K562 (cell line): ENCODE measurements around the gene OR8A1. TPM values are rescaled to one million over a fixed set of nuclear protein-coding genes. Genes with fewer than 3 reads are reported as not detected.
A peak's percentile ranks its signal among the peaks of the same experiment; 100 is the strongest.

Experiments
- ATAC-seq: fragments of 200-7000 bp; cut with Tn5 transposase; 3 replicates; pipeline ENCODE4 v1.9.1; 2020; ENCODE audit warnings: moderate library complexity
- BruUV-seq: library from RNA; stranded (reverse); fragments of 400-500 nt; replicated peaks from 2 replicates; lab custom pipeline; 2021; lab: Mats Ljungman, UMichigan
- CTCF ChIA-PET: fragments of 300-600 bp; formaldehyde crosslinking; extraction: SDS; loops from one replicate; lab custom pipeline; 2021; ENCODE audit warnings: low intra/inter-chr PET ratio; lab: Yijun Ruan, JAX
- POLR2A ChIA-PET: fragments of 300-600, 350-650 bp; sonication (Branson Sonifier 250); formaldehyde crosslinking; extraction: SDS; loops from one replicate; lab custom pipeline; 2021; ENCODE audit warnings: antibody characterized with exemption, inconsistent platforms; lab: Yijun Ruan, JAX
- DNase-seq, 4 experiments: peaks; one replicate each; pipeline versions ENCODE4 v3.0.0 to v3.0.0-alpha.2; 2011 to 2018; ENCODE audit warnings: low spot score in 3 of 4, mixed read lengths in 3 of 4; ENCODE audit errors: extremely low read depth in 1 of 4
- FAIRE-seq: peaks from 2 replicates; lab custom pipeline; 2011; peaks lifted over from hg19 to GRCh38; lab: Jason Lieb, UNC
- H2AFZ ChIP-seq: 2 replicates; pipeline ENCODE4 v1.6.0; 2011; ENCODE audit warnings: low read depth, low read length, control low read depth, inconsistent platforms
- H3K27ac ChIP-seq: fragments of 200-600 bp; 3 replicates; pipeline ENCODE4 v1.8.0; 2011; ENCODE audit warnings: low read depth, mild to moderate bottlenecking, control low read depth, inconsistent platforms, low read length, moderate library complexity, mixed read lengths; ENCODE audit errors: extremely low read depth
- H3K27me3 ChIP-seq, 2 experiments: fragments of 300-600 bp in 1 of 2; 2 replicates in 1 of 2; 3 replicates in 1 of 2; pipeline versions ENCODE4 v1.6.0 to v1.8.0; 2011; ENCODE audit warnings: inconsistent platforms in 2 of 2, low read length in 2 of 2, mild to moderate bottlenecking in 1 of 2, mixed read lengths in 1 of 2, moderate library complexity in 1 of 2; ENCODE audit not compliant: control insufficient read depth in 2 of 2, insufficient read depth in 2 of 2
- H3K36me3 ChIP-seq: fragments of 300-600 bp; 3 replicates; pipeline ENCODE4 v1.8.0; 2011; ENCODE audit warnings: mild to moderate bottlenecking, low read length, inconsistent platforms; ENCODE audit not compliant: control insufficient read depth, insufficient read depth
- H3K4me1 ChIP-seq, 2 experiments: fragments of 200-600 bp in 1 of 2; replicated peaks in 1 of 2; 2 replicates in 1 of 2; 3 replicates in 1 of 2; pipeline versions ENCODE4 v1.5.1 to v1.8.0; 2011; ENCODE audit warnings: inconsistent platforms in 2 of 2, low read length in 2 of 2, mild to moderate bottlenecking in 1 of 2, mixed read lengths in 1 of 2, moderate library complexity in 1 of 2; ENCODE audit not compliant: control insufficient read depth in 2 of 2, insufficient read depth in 2 of 2
- H3K4me2 ChIP-seq: 2 replicates; pipeline ENCODE4 v1.6.1; 2011; ENCODE audit warnings: low read length, control low read depth, inconsistent platforms, mixed read lengths; ENCODE audit not compliant: insufficient read depth
- H3K4me3 ChIP-seq: fragments of 200-600 bp; sonication (generic), shearing (Covaris generic); 2 replicates; pipeline ENCODE4 v1.5.1; 2016; ENCODE audit warnings: control low read depth, inconsistent platforms
- H3K79me2 ChIP-seq: fragments of 200-600 bp; 3 replicates; pipeline ENCODE4 v1.8.0; 2011; ENCODE audit warnings: low read length, inconsistent platforms; ENCODE audit not compliant: control insufficient read depth, insufficient read depth
- H3K9ac ChIP-seq, 2 experiments: 2 replicates each; pipeline versions ENCODE4 v1.6.0 to v1.6.1; 2011; ENCODE audit warnings: low read depth in 2 of 2, low read length in 2 of 2, control low read depth in 1 of 2, inconsistent platforms in 1 of 2, mild to moderate bottlenecking in 1 of 2, mixed read lengths in 1 of 2; ENCODE audit not compliant: insufficient read depth in 1 of 2
- H3K9me1 ChIP-seq: one replicate; pipeline ENCODE4 v1.6.0; 2011; ENCODE audit warnings: inconsistent platforms, mild to moderate bottlenecking, low read length, moderate library complexity; ENCODE audit not compliant: control insufficient read depth, insufficient read depth
- H3K9me3 ChIP-seq: replicated peaks from 2 replicates; pipeline ENCODE4 v1.5.1; 2011; ENCODE audit warnings: low read depth, low read length, inconsistent platforms; ENCODE audit not compliant: control insufficient read depth, insufficient read depth
- H4K20me1 ChIP-seq: replicated peaks from 2 replicates; pipeline ENCODE4 v1.6.1; 2011; ENCODE audit warnings: low read length, inconsistent platforms, mixed read lengths; ENCODE audit not compliant: control insufficient read depth, insufficient read depth
- CBX3 ChIP-seq, 2 experiments: IDR thresholded peaks; 1 replicate in 1 of 2; 2 replicates in 1 of 2; pipeline ENCODE4 v1.6.1; 2012; ENCODE audit warnings: inconsistent platforms in 2 of 2, low read length in 2 of 2, borderline replicate concordance in 1 of 2, control low read depth in 1 of 2
- MEIS2 ChIP-seq: fragments of 450-650 bp; IDR thresholded peaks from 2 replicates; pipeline ENCODE4 v1.6.1; 2014; ENCODE audit warnings: mild to moderate bottlenecking; ENCODE audit not compliant: partially characterized antibody
- NFIC ChIP-seq: fragments of 450-650 bp; IDR thresholded peaks from 2 replicates; pipeline ENCODE4 v1.6.1; 2017; ENCODE audit warnings: mild to moderate bottlenecking, inconsistent platforms
- SIX5 ChIP-seq, 2 experiments: IDR thresholded peaks; 2 replicates each; pipeline ENCODE4 v1.6.1; 2011; ENCODE audit warnings: low read length in 2 of 2, borderline replicate concordance in 1 of 2, low read depth in 1 of 2, mild to moderate bottlenecking in 1 of 2, moderate library complexity in 1 of 2; ENCODE audit not compliant: insufficient read depth in 1 of 2
- ZFX ChIP-seq: sonication (generic); formaldehyde crosslinking; IDR thresholded peaks from 2 replicates; pipeline ENCODE4 v1.8.0; 2022; ENCODE audit warnings: mild to moderate bottlenecking, missing genetic modification reagents, moderate library complexity
- ZNF384 ChIP-seq: IDR thresholded peaks from 2 replicates; pipeline ENCODE4 v1.6.1; 2012; ENCODE audit warnings: low read depth, low read length, improper control_type of control experiment
- ZNF551 ChIP-seq: fragments of 250-450 bp; sonication (Bioruptor Pico); IDR thresholded peaks from 2 replicates; pipeline ENCODE4 v1.5.0; 2021; ENCODE audit warnings: mild to moderate bottlenecking, moderate library complexity
- ZNF79 ChIP-seq: fragments of 250-450 bp; sonication (Bioruptor Pico); IDR thresholded peaks from 2 replicates; pipeline ENCODE4 v1.4.0; 2020; ENCODE audit warnings: low read depth, mild to moderate bottlenecking, moderate library complexity
- WGBS: fragments of 100-300 bp; shearing (Covaris generic); methylation state at CpG from one replicate; pipeline ENCODE4 v1.1.6; 2016; ENCODE audit warnings: low coverage, mixed read lengths; ENCODE audit not compliant: insufficient coverage; ENCODE audit errors: missing lambda C conversion rate; 5-methylcytosine and 5-hydroxymethylcytosine counted together
- in situ Hi-C: fragments of 300-500 bp; cut with MboI; formaldehyde crosslinking; loops from 4 replicates; pipeline ENCODE4 v1.15.0; 2018; ENCODE audit warnings: inconsistent platforms, mixed read lengths
- intact Hi-C: fragments of 100-400 bp; cut with micrococcal nuclease; formaldehyde crosslinking; loops from 2 replicates; pipeline ENCODE4 v1.14.2; 2022
- polyA plus RNA-seq, 8 experiments: library from polyadenylated mRNA; depleted of rRNA in 4 of 8; stranded (reverse) in 5 of 8; unstranded in 3 of 8; fragments of >200 nt; fragmentation: Nextera tagmentation in 2 of 8; fragmentation: Illumina TruSeq in 1 of 8; extraction: Ambion mirVana in 2 of 8; extraction: Trizol in 1 of 8; gene quantifications; 2 replicates each; pipeline versions ENCODE4 v1.2.1 to v1.2.3, GENCODE V29; 2011 to 2014; ENCODE audit warnings: inconsistent platforms in 1 of 8, missing spikeins in 1 of 8
- small RNA-seq: library from RNA; depleted of rRNA; stranded (forward); fragments of <200 nt; gene quantifications from one replicate; pipeline ENCODE3, GENCODE V24; 2014
- total RNA-seq, 7 experiments: library from RNA; depleted of rRNA in 6 of 7; stranded (reverse); fragments of >200 nt in 6 of 7; fragmentation: Illumina TruSeq in 2 of 7; extraction: Trizol in 2 of 7; gene quantifications; 2 replicates each; pipeline versions ENCODE4 v1.2.1 to v1.2.3, GENCODE V29; 2011 to 2021; ENCODE audit warnings: low replicate concordance in 1 of 7
- TF ChIP-seq, protein P1 (sequence below): fragments of 450-650 bp; IDR thresholded peaks from 2 replicates; pipeline ENCODE4 v1.6.1; 2016
- TF ChIP-seq, protein P2 (sequence below), 2 experiments: IDR thresholded peaks in 1 of 2; conservative IDR thresholded peaks in 1 of 2; 2 replicates each; pipeline ENCODE4 v1.6.1; 2016; ENCODE audit warnings: low read depth in 2 of 2, mild to moderate bottlenecking in 1 of 2, missing compliant biosample characterization in 1 of 2, missing genetic modification characterization in 1 of 2, moderate library complexity in 1 of 2

Gene OR8A1
- total and polyA plus RNA-seq, 9 of the 15 experiments (the other 6 are each of a cell fraction or from before 2014, with no cell fraction given) = 0.27 to 2.7 (median 1.4) TPM

DNA sequence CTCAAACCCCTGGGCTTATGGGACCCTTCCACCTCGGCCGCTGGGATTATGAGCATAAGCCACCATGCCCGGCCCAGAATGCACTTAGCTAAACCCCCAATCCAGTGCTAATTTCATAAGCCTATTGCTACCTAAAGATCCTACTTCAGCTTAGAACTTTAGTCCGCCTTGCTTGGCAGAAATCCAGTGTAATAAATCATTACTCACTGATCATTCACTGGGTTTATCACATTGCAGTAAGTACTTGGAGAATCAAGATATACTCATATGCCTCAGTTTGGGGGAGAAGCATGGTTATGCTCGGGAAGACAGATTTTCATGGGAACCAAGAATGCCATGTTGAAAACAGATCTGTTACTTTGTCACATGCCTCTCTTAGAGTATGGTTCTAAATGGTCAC is 49.1 kb downstream of the OR8A1 start:
- Histone ChIP-seq H2AFZ (no peak overlapping the region), H3K27ac (no peak overlapping the region), H3K4me2 (no peak overlapping the region), H3K36me3 (no peaks in the 10 kb centered on the region), H3K9me3 (no peaks in the 10 kb centered on the region), H3K4me3 (no peak overlapping the region), H4K20me1 (no peaks in the 10 kb centered on the region), H3K79me2 (peaks cover 12% of the 10 kb centered on the region), H3K4me1 (peaks cover 3% of the 10 kb centered on the region in 2 experiments; a peak in 4 of 5 replicates), H3K9me1 (no peaks in the 10 kb centered on the region), H3K9ac (no peak overlapping the region), H3K27me3 (peaks cover 0 to 19% of the 10 kb centered on the region in 2 experiments; a peak in 3 of 5 replicates)
- intact Hi-C loops (no loop called here), in situ Hi-C loops (no loop called here)
- DNase-seq = no peak
- BruUV-seq = no TSS peak
- WGBS = 1% methylated on average over 5 of the region's 5 CpGs
- TF ChIP-seq NFIC (peak; percentile 38; the same call in 1 of the 2 replicates), ZNF79 (CRISPR knock-in tag) (no peak), CBX3 (IDR thresholded peaks at IDR 0.05; ENCODE audit: borderline replicate concordance in 1 of 2, low read length in 2 of 2) (no peak), ZFX (no peak), ZNF551 (no peak), SIX5 (IDR thresholded peaks at IDR 0.05; ENCODE audit: borderline replicate concordance in 1 of 2, insufficient read depth in 1 of 2, low read depth in 1 of 2, low read length in 2 of 2) (no peak), MEIS2 (peak; percentile 90), ZNF384 (no peak)
- TF ChIP-seq, protein P1, sequence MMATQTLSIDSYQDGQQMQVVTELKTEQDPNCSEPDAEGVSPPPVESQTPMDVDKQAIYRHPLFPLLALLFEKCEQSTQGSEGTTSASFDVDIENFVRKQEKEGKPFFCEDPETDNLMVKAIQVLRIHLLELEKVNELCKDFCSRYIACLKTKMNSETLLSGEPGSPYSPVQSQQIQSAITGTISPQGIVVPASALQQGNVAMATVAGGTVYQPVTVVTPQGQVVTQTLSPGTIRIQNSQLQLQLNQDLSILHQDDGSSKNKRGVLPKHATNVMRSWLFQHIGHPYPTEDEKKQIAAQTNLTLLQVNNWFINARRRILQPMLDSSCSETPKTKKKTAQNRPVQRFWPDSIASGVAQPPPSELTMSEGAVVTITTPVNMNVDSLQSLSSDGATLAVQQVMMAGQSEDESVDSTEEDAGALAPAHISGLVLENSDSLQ = peak; percentile 67
- TF ChIP-seq, protein P2, sequence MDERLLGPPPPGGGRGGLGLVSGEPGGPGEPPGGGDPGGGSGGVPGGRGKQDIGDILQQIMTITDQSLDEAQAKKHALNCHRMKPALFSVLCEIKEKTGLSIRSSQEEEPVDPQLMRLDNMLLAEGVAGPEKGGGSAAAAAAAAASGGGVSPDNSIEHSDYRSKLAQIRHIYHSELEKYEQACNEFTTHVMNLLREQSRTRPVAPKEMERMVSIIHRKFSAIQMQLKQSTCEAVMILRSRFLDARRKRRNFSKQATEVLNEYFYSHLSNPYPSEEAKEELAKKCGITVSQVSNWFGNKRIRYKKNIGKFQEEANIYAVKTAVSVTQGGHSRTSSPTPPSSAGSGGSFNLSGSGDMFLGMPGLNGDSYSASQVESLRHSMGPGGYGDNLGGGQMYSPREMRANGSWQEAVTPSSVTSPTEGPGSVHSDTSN (CRISPR knock-in tag; IDR thresholded peaks at IDR 0.05; ENCODE audit: low read depth) = no peak
- TF ChIP-seq, protein P2 (tag; conservative IDR thresholded peaks at IDR 0.05; ENCODE audit: low read depth) = peak; percentile 87
- ChIA-PET CTCF (no interaction called here), POLR2A (interaction anchor here (0.7 to 1.5 kb wide), 2 partner anchors 15 to 1361 kb away, joined by 3 read pairs; no protein-coding TSS in a partner anchor)
- FAIRE-seq = no peak
- ATAC-seq = no peak

Small RNA genes lying within 50 kb of the gene (small RNA-seq; reads per million reads assigned to genes)
- gene OR8A3P = not detected

Other genes starting within 250 kb of the OR8A1 start
Only the 7 nearest of the 14 such genes appear.
- not detected in 2 replicates for gene OR8B4, start 145.1 kb upstream of the OR8A1 start, total RNA-seq (2014; rRNA removed)
- gene OR8B4, start 145.1 kb upstream of the OR8A1 start, total RNA-seq (2014; rRNA removed; fragmentation: Illumina TruSeq; extraction: Trizol) = not detected in 2 replicates
- gene OR8B4, start 145.1 kb upstream of the OR8A1 start, total RNA-seq (2015; rRNA removed; fragmentation: Illumina TruSeq; extraction: Trizol) = not detected in 2 replicates
- gene OR8B4, start 145.1 kb upstream of the OR8A1 start, total RNA-seq (2021) = not detected in 2 replicates
- gene OR8B4, start 145.1 kb upstream of the OR8A1 start, polyA plus RNA-seq (2011; rRNA removed) = not detected in 2 replicates
- gene OR8B4, start 145.1 kb upstream of the OR8A1 start, polyA plus RNA-seq (2014; fragmentation: Illumina TruSeq; extraction: Trizol) = not detected in 2 replicates
- not detected for gene OR8B4, start 145.1 kb upstream of the OR8A1 start, polyA plus RNA-seq (2014; fragmentation: Nextera tagmentation; extraction: Ambion mirVana)
- not detected in 2 replicates for gene OR8B4, start 145.1 kb upstream of the OR8A1 start, polyA plus RNA-seq (2014; rRNA removed)
- not detected in 2 replicates for gene OR8B8, start 124.3 kb upstream of the OR8A1 start, total RNA-seq (2014; rRNA removed)
- not detected in 2 replicates for gene OR8B8, start 124.3 kb upstream of the OR8A1 start, total RNA-seq (2014; rRNA removed; fragmentation: Illumina TruSeq; extraction: Trizol)
- not detected in 2 replicates for gene OR8B8, start 124.3 kb upstream of the OR8A1 start, total RNA-seq (2015; rRNA removed; fragmentation: Illumina TruSeq; extraction: Trizol)
- not detected in 2 replicates for gene OR8B8, start 124.3 kb upstream of the OR8A1 start, total RNA-seq (2021)
- not detected in 2 replicates for gene OR8B8, start 124.3 kb upstream of the OR8A1 start, polyA plus RNA-seq (2011; rRNA removed)
- gene OR8B8, start 124.3 kb upstream of the OR8A1 start, polyA plus RNA-seq (2014; fragmentation: Illumina TruSeq; extraction: Trizol) = not detected in 2 replicates
- gene OR8B8, start 124.3 kb upstream of the OR8A1 start, polyA plus RNA-seq (2014; fragmentation: Nextera tagmentation; extraction: Ambion mirVana) = under 1 TPM in 1 of 2 experiments, not detected in 1; 0.18 TPM
- gene OR8B8, start 124.3 kb upstream of the OR8A1 start, polyA plus RNA-seq (2014; rRNA removed) = not detected in 2 replicates
- gene OR8B12, start 26.3 kb upstream of the OR8A1 start, total RNA-seq (2014; rRNA removed) = not detected in 2 replicates
- gene OR8B12, start 26.3 kb upstream of the OR8A1 start, total RNA-seq (2014; rRNA removed; fragmentation: Illumina TruSeq; extraction: Trizol) = not detected in 2 replicates
- gene OR8B12, start 26.3 kb upstream of the OR8A1 start, total RNA-seq (2015; rRNA removed; fragmentation: Illumina TruSeq; extraction: Trizol) = not detected in 2 replicates
- gene OR8B12, start 26.3 kb upstream of the OR8A1 start, total RNA-seq (2021) = not detected in 2 replicates
- not detected in 2 replicates for gene OR8B12, start 26.3 kb upstream of the OR8A1 start, polyA plus RNA-seq (2011; rRNA removed)
- not detected in 2 replicates for gene OR8B12, start 26.3 kb upstream of the OR8A1 start, polyA plus RNA-seq (2014; fragmentation: Illumina TruSeq; extraction: Trizol)
- under 1 TPM in 1 of 2 experiments, not detected in 1; 0.06 TPM for gene OR8B12, start 26.3 kb upstream of the OR8A1 start, polyA plus RNA-seq (2014; fragmentation: Nextera tagmentation; extraction: Ambion mirVana)
- gene OR8B12, start 26.3 kb upstream of the OR8A1 start, polyA plus RNA-seq (2014; rRNA removed) = not detected in 2 replicates
- gene PANX3, start 41.4 kb downstream of the OR8A1 start, total RNA-seq (2014; rRNA removed) = 0.09 and 0.16 TPM in 2 replicates
- gene PANX3, start 41.4 kb downstream of the OR8A1 start, total RNA-seq (2014; rRNA removed; fragmentation: Illumina TruSeq; extraction: Trizol) = 0.19 and 0.47 TPM in 2 replicates
- 0.40 and 0.49 TPM in 2 replicates for gene PANX3, start 41.4 kb downstream of the OR8A1 start, total RNA-seq (2015; rRNA removed; fragmentation: Illumina TruSeq; extraction: Trizol)
- gene PANX3, start 41.4 kb downstream of the OR8A1 start, total RNA-seq (2021) = 0.18 and 0.42 TPM in 2 replicates
- gene PANX3, start 41.4 kb downstream of the OR8A1 start, polyA plus RNA-seq (2011; rRNA removed) = 0.39 and 0.53 TPM in 2 replicates
- 0.47 and 0.68 TPM in 2 replicates for gene PANX3, start 41.4 kb downstream of the OR8A1 start, polyA plus RNA-seq (2014; fragmentation: Illumina TruSeq; extraction: Trizol)
- under 1 TPM; 0.11 to 0.30 TPM for gene PANX3, start 41.4 kb downstream of the OR8A1 start, polyA plus RNA-seq (2014; fragmentation: Nextera tagmentation; extraction: Ambion mirVana)
- gene PANX3, start 41.4 kb downstream of the OR8A1 start, polyA plus RNA-seq (2014; rRNA removed) = 0.22 and 0.69 TPM in 2 replicates
- 16.3 and 23.4 TPM in 2 replicates for gene TBRG1, start 52.9 kb downstream of the OR8A1 start, total RNA-seq (2014; rRNA removed)
- 16.0 and 19.7 TPM in 2 replicates for gene TBRG1, start 52.9 kb downstream of the OR8A1 start, total RNA-seq (2014; rRNA removed; fragmentation: Illumina TruSeq; extraction: Trizol)
- 20.2 and 20.5 TPM in 2 replicates for gene TBRG1, start 52.9 kb downstream of the OR8A1 start, total RNA-seq (2015; rRNA removed; fragmentation: Illumina TruSeq; extraction: Trizol)
- 21.0 and 25.2 TPM in 2 replicates for gene TBRG1, start 52.9 kb downstream of the OR8A1 start, total RNA-seq (2021)
- gene TBRG1, start 52.9 kb downstream of the OR8A1 start, polyA plus RNA-seq (2011; rRNA removed) = 24.0 and 30.0 TPM in 2 replicates
- 20.4 and 20.5 TPM in 2 replicates for gene TBRG1, start 52.9 kb downstream of the OR8A1 start, polyA plus RNA-seq (2014; fragmentation: Illumina TruSeq; extraction: Trizol)
- 10 to 100 TPM in 1 of 2 experiments, 1 to 10 TPM in 1; 8.7 to 11.5 TPM for gene TBRG1, start 52.9 kb downstream of the OR8A1 start, polyA plus RNA-seq (2014; fragmentation: Nextera tagmentation; extraction: Ambion mirVana)
- gene TBRG1, start 52.9 kb downstream of the OR8A1 start, polyA plus RNA-seq (2014; rRNA removed) = 20.3 and 28.7 TPM in 2 replicates
- gene SIAE, start 103.7 kb downstream of the OR8A1 start, total RNA-seq (2014; rRNA removed) = 1.7 and 2.4 TPM in 2 replicates
- 3.7 and 3.8 TPM in 2 replicates for gene SIAE, start 103.7 kb downstream of the OR8A1 start, total RNA-seq (2014; rRNA removed; fragmentation: Illumina TruSeq; extraction: Trizol)
- 2.6 and 3.4 TPM in 2 replicates for gene SIAE, start 103.7 kb downstream of the OR8A1 start, total RNA-seq (2015; rRNA removed; fragmentation: Illumina TruSeq; extraction: Trizol)
- 5.4 and 7.5 TPM in 2 replicates for gene SIAE, start 103.7 kb downstream of the OR8A1 start, total RNA-seq (2021)
- 7.9 and 9.6 TPM in 2 replicates for gene SIAE, start 103.7 kb downstream of the OR8A1 start, polyA plus RNA-seq (2011; rRNA removed)
- gene SIAE, start 103.7 kb downstream of the OR8A1 start, polyA plus RNA-seq (2014; fragmentation: Illumina TruSeq; extraction: Trizol) = 5.6 and 6.4 TPM in 2 replicates
- 1 to 10 TPM in 1 of 2 experiments, under 1 TPM in 1; 0.89 to 1.2 TPM for gene SIAE, start 103.7 kb downstream of the OR8A1 start, polyA plus RNA-seq (2014; fragmentation: Nextera tagmentation; extraction: Ambion mirVana)
- 4.1 and 6.7 TPM in 2 replicates for gene SIAE, start 103.7 kb downstream of the OR8A1 start, polyA plus RNA-seq (2014; rRNA removed)
- 6.8 and 10.6 TPM in 2 replicates for gene SPA17, start 103.9 kb downstream of the OR8A1 start, total RNA-seq (2014; rRNA removed)
- gene SPA17, start 103.9 kb downstream of the OR8A1 start, total RNA-seq (2014; rRNA removed; fragmentation: Illumina TruSeq; extraction: Trizol) = 16.7 and 19.6 TPM in 2 replicates
- 15.9 and 16.1 TPM in 2 replicates for gene SPA17, start 103.9 kb downstream of the OR8A1 start, total RNA-seq (2015; rRNA removed; fragmentation: Illumina TruSeq; extraction: Trizol)
- 5.7 and 6.0 TPM in 2 replicates for gene SPA17, start 103.9 kb downstream of the OR8A1 start, total RNA-seq (2021)
- 9.4 and 19.3 TPM in 2 replicates for gene SPA17, start 103.9 kb downstream of the OR8A1 start, polyA plus RNA-seq (2011; rRNA removed)
- gene SPA17, start 103.9 kb downstream of the OR8A1 start, polyA plus RNA-seq (2014; fragmentation: Illumina TruSeq; extraction: Trizol) = 19.2 and 19.5 TPM in 2 replicates
- 1 to 10 TPM; 9.0 to 9.9 TPM for gene SPA17, start 103.9 kb downstream of the OR8A1 start, polyA plus RNA-seq (2014; fragmentation: Nextera tagmentation; extraction: Ambion mirVana)
- gene SPA17, start 103.9 kb downstream of the OR8A1 start, polyA plus RNA-seq (2014; rRNA removed) = 12.6 and 14.0 TPM in 2 replicates